HT-29 (cell line): ENCODE measurements around the gene USP32. TPM values are rescaled to one million over a fixed set of nuclear protein-coding genes. Genes with fewer than 3 reads are reported as not detected.

Experiments
- DNase-seq: peaks from one replicate; pipeline ENCODE4 v3.0.0-alpha.2; 2015; ENCODE audit warnings: low spot score
- total RNA-seq: library from RNA; depleted of rRNA; stranded (reverse); fragments of >200 nt; shearing (Covaris generic); gene quantifications from 2 replicates; pipeline ENCODE4 v1.2.3, GENCODE V29; 2014

Gene USP32
- total RNA-seq, 1 experiment from 2014 or later = 24.6 TPM

GRCh38 chr17:60158751-60159478, 233.0 kb downstream of the USP32 start:
- no peak for DNase-seq

GRCh38 chr17:60157487-60158040, 234.4 kb downstream of the USP32 start:
- no peak for DNase-seq

- DNase-seq = no peak
These were observed 235.2 kb downstream of the USP32 start for GRCh38 chr17:60156746-60157145.

- no peak for DNase-seq
These were observed 236.1 kb downstream of the USP32 start for GRCh38 chr17:60155815-60156214.

GRCh38 chr17:60155427-60155814, 236.5 kb downstream of the USP32 start:
- no peak for DNase-seq

- no peak for DNase-seq
These were observed 237.1 kb downstream of the USP32 start for GRCh38 chr17:60154616-60155426.

GRCh38 chr17:60153606-60154390, 238.1 kb downstream of the USP32 start:
- no peak for DNase-seq

- DNase-seq = no peak
These were observed 240.6 kb downstream of the USP32 start for GRCh38 chr17:60151355-60151754.

GRCh38 chr17:60149691-60150582, 242.0 kb downstream of the USP32 start, which contains the start of gene CA4:
Gene CA4, plus strand, starts transcription at chr17:60149973. Its CDS starts 62 bp downstream, at chr17:60150035.
- DNase-seq = no peak

- no peak for DNase-seq
These were observed 243.6 kb downstream of the USP32 start for GRCh38 chr17:60148373-60148772.

- no peak for DNase-seq
These were observed 244.2 kb downstream of the USP32 start for GRCh38 chr17:60147553-60148223.

- no peak for DNase-seq
These were observed 245.7 kb downstream of the USP32 start for GRCh38 chr17:60146206-60146605.

- no peak for DNase-seq
These were observed 246.7 kb downstream of the USP32 start for GRCh38 chr17:60145006-60145935.

GRCh38 chr17:60142872-60143499, 248.9 kb downstream of the USP32 start:
- peak; percentile 91 for DNase-seq

GRCh38 chr17:60141111-60142018, 250.6 kb downstream of the USP32 start:
- DNase-seq = no peak

GRCh38 chr17:60139438-60140285, 252.3 kb downstream of the USP32 start:
- DNase-seq = no peak
